K562 (cell line): ENCODE data around the gene GAS1. TPM values are rescaled to one million over a fixed set of nuclear protein-coding genes. Genes with fewer than 3 reads are reported as not detected.

Experiments used
- ATAC-seq: fragments of 200-7000 bp; cut with Tn5 transposase; 3 replicates; pipeline ENCODE4 v1.9.1; 2020; ENCODE audit warnings: moderate library complexity
- BruUV-seq: library from RNA; stranded (reverse); fragments of 400-500 nt; replicated peaks from 2 replicates; lab custom pipeline; 2021; lab: Mats Ljungman, UMichigan
- CTCF ChIA-PET: fragments of 300-600 bp; formaldehyde crosslinking; extraction: SDS; loops from one replicate; lab custom pipeline; 2021; ENCODE audit warnings: low intra/inter-chr PET ratio; lab: Yijun Ruan, JAX
- POLR2A ChIA-PET: fragments of 300-600, 350-650 bp; sonication (Branson Sonifier 250); formaldehyde crosslinking; extraction: SDS; loops from one replicate; lab custom pipeline; 2021; ENCODE audit warnings: antibody characterized with exemption, inconsistent platforms; lab: Yijun Ruan, JAX
- DNase-seq, 4 experiments: peaks; one replicate each; pipeline versions ENCODE4 v3.0.0 to v3.0.0-alpha.2; 2011 to 2018; ENCODE audit warnings: low spot score in 3 of 4, mixed read lengths in 3 of 4; ENCODE audit errors: extremely low read depth in 1 of 4
- FAIRE-seq: peaks from 2 replicates; lab custom pipeline; 2011; peaks lifted over from hg19 to GRCh38; lab: Jason Lieb, UNC
- H2AFZ ChIP-seq: 2 replicates; pipeline ENCODE4 v1.6.0; 2011; ENCODE audit warnings: low read depth, low read length, control low read depth, inconsistent platforms
- H3K27ac ChIP-seq: fragments of 200-600 bp; 3 replicates; pipeline ENCODE4 v1.8.0; 2011; ENCODE audit warnings: low read depth, mild to moderate bottlenecking, control low read depth, inconsistent platforms, low read length, moderate library complexity, mixed read lengths; ENCODE audit errors: extremely low read depth
- H3K27me3 ChIP-seq, 2 experiments: fragments of 300-600 bp in 1 of 2; 2 replicates in 1 of 2; 3 replicates in 1 of 2; pipeline versions ENCODE4 v1.6.0 to v1.8.0; 2011; ENCODE audit warnings: inconsistent platforms in 2 of 2, low read length in 2 of 2, mild to moderate bottlenecking in 1 of 2, mixed read lengths in 1 of 2, moderate library complexity in 1 of 2; ENCODE audit not compliant: control insufficient read depth in 2 of 2, insufficient read depth in 2 of 2
- H3K36me3 ChIP-seq: fragments of 300-600 bp; 3 replicates; pipeline ENCODE4 v1.8.0; 2011; ENCODE audit warnings: mild to moderate bottlenecking, low read length, inconsistent platforms; ENCODE audit not compliant: control insufficient read depth, insufficient read depth
- H3K4me1 ChIP-seq, 2 experiments: fragments of 200-600 bp in 1 of 2; replicated peaks in 1 of 2; 2 replicates in 1 of 2; 3 replicates in 1 of 2; pipeline versions ENCODE4 v1.5.1 to v1.8.0; 2011; ENCODE audit warnings: inconsistent platforms in 2 of 2, low read length in 2 of 2, mild to moderate bottlenecking in 1 of 2, mixed read lengths in 1 of 2, moderate library complexity in 1 of 2; ENCODE audit not compliant: control insufficient read depth in 2 of 2, insufficient read depth in 2 of 2
- H3K4me2 ChIP-seq: 2 replicates; pipeline ENCODE4 v1.6.1; 2011; ENCODE audit warnings: low read length, control low read depth, inconsistent platforms, mixed read lengths; ENCODE audit not compliant: insufficient read depth
- H3K4me3 ChIP-seq: fragments of 200-600 bp; sonication (generic), shearing (Covaris generic); 2 replicates; pipeline ENCODE4 v1.5.1; 2016; ENCODE audit warnings: control low read depth, inconsistent platforms
- H3K79me2 ChIP-seq: fragments of 200-600 bp; 3 replicates; pipeline ENCODE4 v1.8.0; 2011; ENCODE audit warnings: low read length, inconsistent platforms; ENCODE audit not compliant: control insufficient read depth, insufficient read depth
- H3K9ac ChIP-seq, 2 experiments: 2 replicates each; pipeline versions ENCODE4 v1.6.0 to v1.6.1; 2011; ENCODE audit warnings: low read depth in 2 of 2, low read length in 2 of 2, control low read depth in 1 of 2, inconsistent platforms in 1 of 2, mild to moderate bottlenecking in 1 of 2, mixed read lengths in 1 of 2; ENCODE audit not compliant: insufficient read depth in 1 of 2
- H3K9me1 ChIP-seq: one replicate; pipeline ENCODE4 v1.6.0; 2011; ENCODE audit warnings: inconsistent platforms, mild to moderate bottlenecking, low read length, moderate library complexity; ENCODE audit not compliant: control insufficient read depth, insufficient read depth
- H3K9me3 ChIP-seq: replicated peaks from 2 replicates; pipeline ENCODE4 v1.5.1; 2011; ENCODE audit warnings: low read depth, low read length, inconsistent platforms; ENCODE audit not compliant: control insufficient read depth, insufficient read depth
- H4K20me1 ChIP-seq: replicated peaks from 2 replicates; pipeline ENCODE4 v1.6.1; 2011; ENCODE audit warnings: low read length, inconsistent platforms, mixed read lengths; ENCODE audit not compliant: control insufficient read depth, insufficient read depth
- ARHGAP35 ChIP-seq: fragments of 450-650 bp; IDR thresholded peaks from 2 replicates; pipeline ENCODE4 v1.6.1; 2018; ENCODE audit not compliant: partially characterized antibody
- BDP1 ChIP-seq: IDR thresholded peaks from 3 replicates; pipeline ENCODE4 v1.6.1; 2011; ENCODE audit not compliant: insufficient read length, insufficient read depth
- CCAR2 ChIP-seq: fragments of 200-400 bp; formaldehyde crosslinking; IDR thresholded peaks from 2 replicates; pipeline ENCODE4 v1.6.1; 2017; ENCODE audit warnings: mild to moderate bottlenecking, low read depth, low read length
- CCNT2 ChIP-seq: IDR thresholded peaks from 2 replicates; pipeline ENCODE4 v1.6.1; 2011; ENCODE audit warnings: borderline replicate concordance, low read depth, mild to moderate bottlenecking, moderate library complexity, mixed read lengths, low read length; ENCODE audit not compliant: insufficient read length; ENCODE audit errors: extremely low read depth
- DPF2 ChIP-seq: fragments of 450-650 bp; IDR thresholded peaks from 2 replicates; pipeline ENCODE4 v1.6.1; 2016
- MAFK ChIP-seq: IDR thresholded peaks from 2 replicates; pipeline ENCODE4 v1.6.1; 2011; ENCODE audit warnings: low read length, improper control_type of control experiment
- RBM39 ChIP-seq: fragments of 200-400 bp; formaldehyde crosslinking; optimal IDR thresholded peaks from 2 replicates; pipeline ENCODE3; 2018; ENCODE audit warnings: low read depth, low read length
- RUNX1 ChIP-seq: sonication (generic); IDR thresholded peaks from 2 replicates; pipeline ENCODE4 v1.6.1; 2016; ENCODE audit warnings: antibody characterized with exemption, low read depth
- SMAD4 ChIP-seq: fragments of 250-450 bp; sonication (Bioruptor Pico); conservative IDR thresholded peaks from 2 replicates; pipeline ENCODE4 v1.8.0; 2021; ENCODE audit warnings: inconsistent platforms, mild to moderate bottlenecking, moderate library complexity
- SNIP1 ChIP-seq: fragments of 450-650 bp; IDR thresholded peaks from 2 replicates; pipeline ENCODE4 v1.7.1; 2017; ENCODE audit warnings: low read depth, mild to moderate bottlenecking
- TCF7 ChIP-seq: sonication (generic); IDR thresholded peaks from 2 replicates; pipeline ENCODE4 v1.6.1; 2016; ENCODE audit warnings: antibody characterized with exemption, borderline replicate concordance
- ZFP36 ChIP-seq: fragments of 150-350 bp; IDR thresholded peaks from 2 replicates; pipeline ENCODE4 v1.6.1; 2018; ENCODE audit warnings: low read length, low read depth; ENCODE audit not compliant: partially characterized antibody
- ZNF311 ChIP-seq: fragments of 250-450 bp; sonication (Bioruptor Pico); IDR thresholded peaks from 2 replicates; pipeline ENCODE4 v1.4.0; 2020; ENCODE audit warnings: mild to moderate bottlenecking, moderate library complexity
- ZNF77 ChIP-seq: fragments of 250-450 bp; sonication (Bioruptor Pico); IDR thresholded peaks from 2 replicates; pipeline ENCODE4 v1.5.0; 2020
- WGBS: fragments of 100-300 bp; shearing (Covaris generic); methylation state at CpG from one replicate; pipeline ENCODE4 v1.1.6; 2016; ENCODE audit warnings: low coverage, mixed read lengths; ENCODE audit not compliant: insufficient coverage; ENCODE audit errors: missing lambda C conversion rate; 5-methylcytosine and 5-hydroxymethylcytosine counted together
- in situ Hi-C: fragments of 300-500 bp; cut with MboI; formaldehyde crosslinking; loops from 4 replicates; pipeline ENCODE4 v1.15.0; 2018; ENCODE audit warnings: inconsistent platforms, mixed read lengths
- intact Hi-C: fragments of 100-400 bp; cut with micrococcal nuclease; formaldehyde crosslinking; loops from 2 replicates; pipeline ENCODE4 v1.14.2; 2022
- polyA plus RNA-seq, 8 experiments: library from polyadenylated mRNA; depleted of rRNA in 4 of 8; stranded (reverse) in 5 of 8; unstranded in 3 of 8; fragments of >200 nt; fragmentation: Nextera tagmentation in 2 of 8; fragmentation: Illumina TruSeq in 1 of 8; extraction: Ambion mirVana in 2 of 8; extraction: Trizol in 1 of 8; gene quantifications; 2 replicates each; pipeline versions ENCODE4 v1.2.1 to v1.2.3, GENCODE V29; 2011 to 2014; ENCODE audit warnings: inconsistent platforms in 1 of 8, missing spikeins in 1 of 8
- total RNA-seq, 7 experiments: library from RNA; depleted of rRNA in 6 of 7; stranded (reverse); fragments of >200 nt in 6 of 7; fragmentation: Illumina TruSeq in 2 of 7; extraction: Trizol in 2 of 7; gene quantifications; 2 replicates each; pipeline versions ENCODE4 v1.2.1 to v1.2.3, GENCODE V29; 2011 to 2021; ENCODE audit warnings: low replicate concordance in 1 of 7
- TF ChIP-seq, protein P1 (sequence below): fragments of 200-800 bp; sonication (Bioruptor generic); IDR thresholded peaks from 2 replicates; pipeline ENCODE4 v1.6.1; 2017; ENCODE audit warnings: missing genetic modification characterization, missing compliant biosample characterization

The GAS1 gene
- total and polyA plus RNA-seq, 9 of the 15 experiments (the other 6 are each of a cell fraction or from before 2014, with no cell fraction given), result 0.07 to 0.09 TPM; not detected in 7

DNA sequence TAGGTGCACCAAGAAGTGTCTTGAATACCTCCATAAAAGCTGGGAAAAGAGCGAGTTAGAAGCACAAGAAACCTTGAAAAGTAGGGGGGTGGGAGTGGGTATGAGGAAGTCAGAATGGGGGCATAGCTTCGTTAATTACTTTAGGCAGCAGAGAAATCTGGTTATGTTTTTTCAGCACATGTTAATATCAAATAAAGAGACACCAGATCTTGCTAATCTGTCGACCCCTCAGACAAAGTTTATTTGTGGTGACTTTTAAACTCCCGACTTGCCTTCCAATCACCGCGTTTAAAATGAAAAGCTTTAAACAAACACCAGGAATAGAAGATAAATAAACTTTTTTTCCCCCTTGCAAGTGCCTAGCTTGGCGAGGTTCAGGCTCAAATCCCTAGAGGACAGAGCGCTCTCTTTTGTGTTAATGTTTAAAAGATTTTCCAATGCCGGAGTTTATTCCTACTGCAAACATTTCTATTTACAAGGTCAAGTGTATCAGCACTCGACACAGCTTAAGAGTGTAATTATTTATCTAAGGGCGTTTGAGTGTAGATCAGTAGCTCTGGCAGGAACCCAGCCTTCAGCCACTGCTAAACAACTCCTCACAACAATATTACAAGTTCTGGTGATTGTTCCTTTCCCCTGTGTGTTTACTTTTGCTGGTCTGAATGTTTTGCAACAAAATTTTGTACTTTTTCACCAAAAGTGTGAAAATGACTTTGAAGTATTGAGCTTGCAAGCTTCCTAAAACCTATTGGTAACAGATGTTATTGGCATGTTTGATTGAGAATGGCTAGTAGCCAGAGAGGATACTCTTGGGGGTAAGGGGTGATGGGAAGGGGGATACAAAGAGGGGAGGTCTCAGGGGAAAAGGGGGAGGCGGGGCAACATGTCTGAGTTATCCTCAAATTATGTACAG is 3.8 kb downstream of the GAS1 start:
- no peak overlapping the region for H3K4me2 ChIP-seq
- no peaks in the 10 kb centered on the region for H3K79me2 ChIP-seq
- DNase-seq (no peak), FAIRE-seq (no peak)
- in situ Hi-C loops (no loop called here), intact Hi-C loops (no loop called here)
- no peaks in the 10 kb centered on the region for H3K36me3 ChIP-seq
- H3K9me1 ChIP-seq, result no peaks in the 10 kb centered on the region
- no peak overlapping the region for H3K4me3 ChIP-seq
- no peak overlapping the region for H3K27ac ChIP-seq
- H4K20me1 ChIP-seq, result no peaks in the 10 kb centered on the region
- no peaks in the 10 kb centered on the region for H3K9me3 ChIP-seq
- BruUV-seq, result no TSS peak
- peaks cover 0 to 9% of the 10 kb centered on the region in 2 experiments; a peak in 2 of 5 replicates for H3K4me1 ChIP-seq
- TF ChIP-seq ARHGAP35 (no peak), CCNT2 (no peak), ZNF77 (CRISPR knock-in tag) (no peak), ZNF311 (CRISPR knock-in tag) (no peak), BDP1 (no peak), DPF2 (no peak), SNIP1 (no peak), TCF7 (no peak), RBM39 (no peak), CCAR2 (no peak), ZFP36 (no peak), RUNX1 (no peak), MAFK (no peak), SMAD4 (CRISPR knock-in tag) (no peak)
- TF ChIP-seq, protein P1, sequence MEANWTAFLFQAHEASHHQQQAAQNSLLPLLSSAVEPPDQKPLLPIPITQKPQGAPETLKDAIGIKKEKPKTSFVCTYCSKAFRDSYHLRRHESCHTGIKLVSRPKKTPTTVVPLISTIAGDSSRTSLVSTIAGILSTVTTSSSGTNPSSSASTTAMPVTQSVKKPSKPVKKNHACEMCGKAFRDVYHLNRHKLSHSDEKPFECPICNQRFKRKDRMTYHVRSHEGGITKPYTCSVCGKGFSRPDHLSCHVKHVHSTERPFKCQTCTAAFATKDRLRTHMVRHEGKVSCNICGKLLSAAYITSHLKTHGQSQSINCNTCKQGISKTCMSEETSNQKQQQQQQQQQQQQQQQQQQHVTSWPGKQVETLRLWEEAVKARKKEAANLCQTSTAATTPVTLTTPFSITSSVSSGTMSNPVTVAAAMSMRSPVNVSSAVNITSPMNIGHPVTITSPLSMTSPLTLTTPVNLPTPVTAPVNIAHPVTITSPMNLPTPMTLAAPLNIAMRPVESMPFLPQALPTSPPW (CRISPR knock-in tag), result no peak
- TF ChIP-seq, all 486 proteins: peak for 0
- no peak for ATAC-seq
- ChIA-PET CTCF (no interaction called here), POLR2A (interaction anchor here (0.7 to 1.2 kb wide), 2 partner anchors 27 to 1262 kb away, joined by 3 read pairs; no protein-coding TSS in a partner anchor)
- Histone ChIP-seq H3K9ac (no peak overlapping the region), H2AFZ (no peak overlapping the region), H3K27me3 (no peaks in the 10 kb centered on the region)
- 2% methylated on average over 11 of the region's 12 CpGs for WGBS
